CD4-positive, alpha-beta T cell treated with Interleukin-4 for 4 hours (primary cell): ENCODE measurements around the gene MPND.
A peak's percentile ranks its signal among the peaks of the same experiment; 100 is the strongest.
"Not testable (repeated sequence)": the region's sequence is repeated elsewhere in the genome, so short reads cannot be mapped to it uniquely, and the experiment has no call there.

Source experiments
- DNase-seq: peaks from one replicate; pipeline ENCODE4 v3.0.0-alpha.2; 2020

Gene MPND

DNA sequence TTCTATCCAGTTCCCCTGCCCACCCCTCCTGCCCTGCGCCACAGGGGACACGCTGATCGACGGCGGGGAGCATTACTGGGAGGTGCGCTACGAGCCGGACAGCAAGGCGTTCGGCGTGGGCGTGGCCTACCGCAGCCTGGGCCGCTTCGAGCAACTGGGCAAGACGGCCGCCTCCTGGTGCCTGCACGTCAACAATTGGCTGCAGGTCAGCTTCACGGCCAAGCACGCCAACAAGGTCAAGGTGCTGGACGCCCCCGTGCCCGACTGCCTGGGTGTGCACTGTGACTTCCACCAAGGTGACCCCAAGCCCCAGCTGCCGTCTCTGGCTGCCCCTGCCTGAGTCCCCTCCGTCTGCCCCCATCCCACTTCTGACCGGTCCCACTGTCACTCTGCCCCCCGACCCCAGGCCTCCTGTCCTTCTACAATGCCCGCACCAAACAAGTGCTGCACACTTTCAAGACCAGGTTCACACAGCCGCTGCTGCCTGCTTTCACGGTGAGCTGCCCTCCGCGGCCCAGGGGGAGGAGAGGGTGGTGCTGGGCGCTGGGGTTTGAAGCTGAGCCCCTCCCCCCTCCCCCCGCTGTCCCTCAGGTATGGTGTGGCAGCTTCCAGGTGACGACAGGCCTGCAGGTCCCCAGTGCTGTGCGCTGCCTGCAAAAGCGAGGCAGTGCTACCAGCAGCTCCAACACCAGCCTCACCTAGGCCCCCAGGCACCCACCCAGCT is 20.3 kb upstream of the MPND start:
- no peak for DNase-seq

GRCh38 chr19:4323692-4324091 is 19.7 kb upstream of the MPND start:
- DNase-seq = no peak

DNA sequence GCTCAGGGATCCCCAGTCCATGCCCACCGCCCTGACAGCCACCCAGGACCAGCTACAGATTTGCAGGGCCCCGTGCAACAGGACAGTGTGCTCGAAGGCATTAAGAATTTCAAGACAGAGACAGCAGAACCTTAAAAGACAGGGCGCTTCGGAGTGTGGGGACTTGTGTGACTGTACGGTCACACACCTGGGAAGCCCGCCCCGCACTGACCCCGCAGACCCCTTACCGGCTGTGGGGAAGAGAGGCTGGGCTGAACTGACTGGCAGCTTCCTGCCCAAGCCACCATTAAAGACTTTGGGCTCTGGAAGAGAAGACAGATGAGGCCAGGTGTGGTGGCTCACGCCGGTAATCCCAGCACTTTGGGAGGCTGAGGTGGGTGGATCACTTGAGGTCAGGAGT is 19.1 kb upstream of the MPND start:
- DNase-seq = no peak

DNA sequence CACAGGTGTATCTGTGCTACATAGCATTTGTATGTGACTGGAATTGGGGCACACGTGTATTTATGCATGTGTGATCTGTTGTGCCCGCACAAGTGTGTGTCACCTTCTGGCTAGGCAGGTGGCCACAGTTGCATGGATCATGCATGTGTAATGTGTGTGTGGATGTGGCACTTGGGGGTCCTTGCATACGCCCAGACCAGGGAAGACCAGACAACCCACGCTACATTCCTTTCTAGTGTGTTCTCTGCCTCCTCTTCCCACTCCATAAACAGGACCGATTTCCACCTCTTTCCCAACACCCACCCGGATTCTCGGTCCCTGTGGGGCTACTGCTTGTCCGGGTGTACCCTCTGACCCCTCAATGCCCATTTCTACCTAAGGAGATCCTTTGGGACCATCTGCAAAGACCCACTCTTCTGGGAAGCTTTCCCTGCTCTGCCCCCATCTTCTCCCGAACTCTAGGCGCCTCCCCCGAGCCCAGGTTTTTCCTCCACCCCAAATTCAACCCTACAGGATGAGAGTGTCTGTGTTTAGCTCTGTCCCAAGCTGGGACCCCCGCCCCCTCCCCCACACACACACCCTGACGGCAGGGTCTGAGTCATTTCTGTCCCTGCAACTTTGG is 17.0 kb upstream of the MPND start:
- no peak for DNase-seq

DNA sequence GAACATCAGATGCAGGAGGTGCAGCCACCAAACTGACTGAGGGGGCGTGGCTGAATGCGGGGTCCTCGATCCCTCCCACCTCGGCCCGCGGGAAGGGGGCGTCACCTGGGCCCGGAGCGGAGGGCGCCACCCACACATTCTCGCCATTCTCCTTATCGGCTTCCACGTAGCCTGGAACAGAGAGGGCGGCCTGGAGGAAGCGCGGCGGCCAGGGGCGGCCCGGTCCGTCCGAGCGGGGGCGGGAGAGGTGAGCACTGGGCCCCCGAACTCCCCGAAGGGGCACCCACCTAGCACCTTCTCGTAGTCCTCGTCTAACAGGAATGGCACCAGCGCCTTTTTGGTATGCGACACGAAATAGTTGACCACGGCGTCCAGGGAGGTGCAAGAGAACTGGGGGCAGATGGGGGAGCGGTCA is 16.5 kb upstream of the MPND start:
- no peak for DNase-seq

- peak; percentile 55 for DNase-seq
Measured at GRCh38 chr19:4327252-4327876, 16.0 kb upstream of the MPND start.

GRCh38 chr19:4327877-4328242 is 15.5 kb upstream of the MPND start:
- DNase-seq = no peak

DNA sequence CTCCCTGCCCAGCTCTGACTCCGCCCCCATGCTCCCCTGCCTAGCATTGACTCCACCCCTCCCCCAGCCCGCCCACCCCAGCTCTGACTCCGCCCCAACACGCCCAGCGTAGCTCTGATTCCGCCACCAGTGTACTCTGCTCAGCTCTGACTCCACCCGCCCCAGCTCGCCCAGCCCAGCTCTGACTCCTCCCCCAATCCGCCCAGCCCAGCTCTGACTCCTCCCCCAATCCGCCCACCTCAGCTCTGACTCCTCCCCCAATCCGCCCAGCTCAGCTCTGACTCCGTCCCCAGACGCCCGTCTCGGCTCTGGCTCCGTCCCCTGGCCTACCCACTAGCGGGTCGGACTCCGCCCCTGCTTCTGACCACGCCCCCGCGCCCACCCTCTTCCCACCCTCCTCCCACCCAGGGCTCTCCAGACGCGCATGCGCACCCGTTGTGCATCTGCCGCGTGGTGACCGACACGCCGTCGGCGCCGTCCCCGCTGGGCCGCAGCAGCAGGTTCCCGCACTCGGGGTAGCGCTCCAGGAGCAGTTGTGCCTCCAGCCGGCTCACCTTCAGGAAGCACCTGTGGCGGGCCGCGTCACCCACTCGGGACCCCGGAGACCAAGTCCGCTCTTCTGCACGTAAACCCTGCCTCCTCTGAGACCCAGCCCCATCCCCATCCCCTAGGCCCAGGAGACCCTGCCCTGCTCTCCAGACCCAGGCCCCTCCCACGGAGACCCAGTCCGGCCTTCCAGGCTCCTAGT is 14.9 kb upstream of the MPND start:
- peak; percentile 95 for DNase-seq

GRCh38 chr19:4328991-4329681 is 14.2 kb upstream of the MPND start:
- DNase-seq = not testable (repeated sequence)

GRCh38 chr19:4329858-4330257 is 13.5 kb upstream of the MPND start:
- no peak for DNase-seq

DNA sequence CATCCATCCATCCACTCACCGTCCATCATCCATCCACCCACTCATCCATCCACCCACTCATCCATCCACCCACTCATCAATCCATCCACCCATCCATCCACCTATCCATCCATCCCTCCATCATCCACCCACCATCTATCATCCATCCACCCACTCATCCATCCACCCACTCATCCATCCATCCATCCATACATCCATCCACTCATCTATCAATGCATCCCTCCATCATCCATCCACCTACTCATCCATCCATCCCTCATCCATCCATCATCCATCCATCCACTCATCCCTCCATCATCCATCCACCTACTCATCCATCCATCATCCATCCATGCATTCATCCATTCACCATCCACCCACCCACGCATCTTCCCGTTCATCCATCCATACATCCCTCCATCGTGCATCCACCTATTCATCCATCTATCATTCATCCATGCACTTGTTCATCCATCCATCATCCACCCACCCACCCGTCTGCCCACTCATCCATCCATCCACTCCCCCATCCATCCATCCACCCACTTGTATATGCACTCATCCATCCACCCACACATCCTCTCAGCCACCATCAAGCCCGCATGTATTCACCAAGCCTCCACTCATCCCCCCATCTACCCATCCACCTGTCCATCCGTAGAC is 8.3 kb upstream of the MPND start:
- DNase-seq = no peak

DNA sequence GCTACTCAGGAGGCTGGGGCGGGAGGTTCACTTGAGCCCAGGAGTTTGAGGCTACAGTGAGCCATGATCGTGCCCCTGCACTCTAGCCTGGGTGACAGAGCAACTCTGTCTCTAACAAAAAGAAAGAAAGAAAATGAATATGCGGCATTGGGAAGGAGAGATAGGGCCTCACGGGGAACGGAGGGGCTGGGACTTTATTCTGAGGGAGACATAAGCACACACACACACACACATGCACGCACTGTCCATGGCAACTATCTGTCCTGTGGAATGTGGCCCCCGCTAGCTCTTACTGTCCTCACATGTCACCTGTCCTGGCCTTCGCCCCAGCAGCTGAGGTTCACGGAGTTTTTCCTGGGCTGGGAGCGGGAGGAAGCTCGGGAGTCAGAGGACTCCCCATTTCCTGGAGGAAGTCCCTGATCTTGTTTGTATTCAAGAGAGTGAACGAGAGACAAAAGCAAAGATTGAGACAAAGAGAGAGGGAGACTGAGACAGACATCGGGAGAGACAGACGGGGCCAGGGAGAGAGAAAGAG is 5.4 kb upstream of the MPND start:
- DNase-seq = no peak

- DNase-seq = peak; percentile 10
Measured at GRCh38 chr19:4338441-4339355, 4.7 kb upstream of the MPND start, which contains the start of gene STAP2. TSS of gene STAP2 (minus strand) at chr19:4338827. CDS start at chr19:4338753, 74 bp downstream.

- DNase-seq = no peak
Measured at GRCh38 chr19:4342314-4342614, 1.1 kb upstream of the MPND start.

- DNase-seq = peak; percentile 99
Measured at GRCh38 chr19:4342615-4343369, 570 bp upstream of the MPND start.

DNA sequence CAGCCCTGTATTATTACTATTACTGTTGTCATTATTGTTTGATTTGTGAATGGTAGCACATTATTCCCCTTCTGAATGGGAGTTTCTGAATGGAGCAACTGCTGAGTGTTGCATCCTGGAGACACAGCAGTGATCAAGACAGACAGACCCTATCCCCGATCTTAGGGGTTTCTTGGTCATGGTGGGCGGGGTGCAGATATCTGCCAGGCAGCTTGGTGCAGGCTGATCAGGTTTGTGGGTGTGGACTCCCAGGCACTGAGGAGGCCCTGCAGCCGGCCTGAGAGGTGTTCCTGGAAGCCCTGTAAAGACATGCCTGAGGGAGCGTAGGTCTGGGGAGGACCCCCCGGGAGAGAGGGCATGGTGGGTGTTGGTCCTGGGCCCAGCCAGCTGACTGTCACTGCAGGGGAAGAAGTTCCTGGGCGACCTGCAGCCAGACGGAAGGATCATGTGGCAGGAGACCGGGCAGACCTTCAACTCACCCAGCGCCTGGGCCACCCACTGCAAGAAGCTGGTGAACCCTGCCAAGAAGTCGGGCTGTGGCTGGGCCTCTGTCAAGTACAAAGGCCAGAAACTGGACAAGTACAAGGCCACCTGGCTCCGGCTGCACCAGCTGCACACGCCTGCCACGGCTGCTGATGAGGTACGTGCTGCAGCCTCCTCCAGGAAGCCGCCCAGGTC is 2.1 kb downstream of the MPND start:
- no peak for DNase-seq

GRCh38 chr19:4346020-4346383 is 2.6 kb downstream of the MPND start:
- no peak for DNase-seq

- no peak for DNase-seq
Measured at GRCh38 chr19:4347521-4347920, 4.2 kb downstream of the MPND start.

DNA sequence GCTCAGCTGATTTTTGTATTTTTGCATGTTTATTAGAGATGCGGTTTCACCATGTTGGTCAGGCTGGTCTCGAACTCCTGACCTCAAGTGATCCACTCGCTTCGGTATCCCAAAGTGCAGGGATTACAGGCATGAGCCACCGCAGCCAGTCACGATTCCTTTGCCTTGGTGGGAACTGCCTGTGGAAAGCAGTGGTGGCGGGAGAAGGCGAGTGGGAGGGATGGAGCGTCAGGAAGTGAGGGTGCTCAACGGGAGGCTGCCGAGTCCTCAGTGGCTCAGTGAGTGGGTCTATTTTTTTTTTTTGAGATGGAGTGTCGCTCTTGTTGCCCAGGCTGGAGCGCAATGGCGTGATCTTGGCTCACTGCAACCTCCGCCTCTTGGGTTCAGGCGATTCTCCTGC is 5.9 kb downstream of the MPND start:
- DNase-seq = not testable (repeated sequence)

- DNase-seq = no peak
Measured at GRCh38 chr19:4350111-4350510, 6.7 kb downstream of the MPND start.
